Middle frontal gyrus (tissue), 1 donor: ENCODE data around the gene RNF111.
"Not testable (repeated sequence)": the region's sequence is repeated elsewhere in the genome, so short reads cannot be mapped to it uniquely, and the experiment has no call there.

Source experiments
- DNase-seq: peaks from one replicate; pipeline ENCODE4 v3.0.0-alpha.2; 2015; ENCODE audit warnings: low spot score; ENCODE audit errors: extremely low spot score

RNF111 gene

GRCh38 chr15:59000251-59000650 lies 12.8 kb downstream of the RNF111 start:
- DNase-seq: not testable (repeated sequence)

DNA sequence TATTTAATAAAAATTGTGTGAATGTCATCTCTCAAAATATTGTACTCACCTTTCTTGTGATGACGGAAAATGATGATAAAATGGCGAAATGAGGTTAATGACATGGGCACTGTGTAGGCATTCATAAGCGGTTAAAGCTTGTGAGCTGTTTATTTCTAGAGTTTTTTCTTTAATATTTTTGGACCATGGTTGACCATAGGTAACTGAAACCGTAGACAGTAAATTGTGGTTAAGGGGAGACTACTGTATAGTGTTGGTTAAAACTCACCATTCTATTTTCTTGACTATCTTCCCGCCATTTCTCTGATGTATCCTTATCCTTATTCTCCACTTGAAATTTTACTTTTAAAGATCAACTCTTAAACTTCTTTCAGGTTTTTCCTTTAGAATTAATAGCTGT lies 14.5 kb downstream of the RNF111 start:
- no peak for DNase-seq

- no peak for DNase-seq
These were observed 15.0 kb downstream of the RNF111 start for GRCh38 chr15:59002418-59002859.

- no peak for DNase-seq
These were observed 18.1 kb downstream of the RNF111 start for GRCh38 chr15:59005579-59005978.

- DNase-seq: no peak
These were observed 20.6 kb downstream of the RNF111 start for GRCh38 chr15:59008086-59008485.

DNA sequence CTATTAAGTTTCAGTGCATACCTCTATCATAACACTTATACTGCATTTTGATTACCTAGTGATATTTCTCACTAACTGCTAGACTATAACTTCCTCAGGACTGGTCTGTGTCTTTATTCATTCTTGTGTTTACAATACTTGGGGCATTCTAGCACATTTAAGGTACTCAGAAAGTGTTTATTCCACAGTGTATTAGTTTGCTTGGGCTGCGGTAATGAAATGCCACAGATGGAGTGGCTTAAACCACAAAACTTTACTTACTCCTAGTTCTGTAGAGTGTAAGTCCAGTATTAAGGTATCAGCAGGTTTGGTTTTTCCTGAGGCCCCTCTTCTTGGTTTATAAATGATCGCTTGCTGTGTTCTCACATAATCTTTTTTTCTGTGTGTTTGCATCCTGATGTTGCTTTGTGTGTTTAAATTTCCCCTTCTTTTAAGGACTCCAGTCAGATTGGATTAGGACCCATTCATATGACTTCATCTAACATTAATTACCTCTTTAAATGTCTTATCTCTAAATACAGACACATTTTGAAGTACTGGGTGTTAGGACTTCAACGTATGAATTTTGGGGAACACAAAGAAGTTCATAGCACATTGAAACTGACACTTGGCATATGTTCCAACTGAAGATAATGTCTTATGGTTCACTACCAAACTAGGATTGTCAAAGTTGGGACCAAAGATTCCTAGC lies 23.9 kb downstream of the RNF111 start:
- DNase-seq: no peak

DNA sequence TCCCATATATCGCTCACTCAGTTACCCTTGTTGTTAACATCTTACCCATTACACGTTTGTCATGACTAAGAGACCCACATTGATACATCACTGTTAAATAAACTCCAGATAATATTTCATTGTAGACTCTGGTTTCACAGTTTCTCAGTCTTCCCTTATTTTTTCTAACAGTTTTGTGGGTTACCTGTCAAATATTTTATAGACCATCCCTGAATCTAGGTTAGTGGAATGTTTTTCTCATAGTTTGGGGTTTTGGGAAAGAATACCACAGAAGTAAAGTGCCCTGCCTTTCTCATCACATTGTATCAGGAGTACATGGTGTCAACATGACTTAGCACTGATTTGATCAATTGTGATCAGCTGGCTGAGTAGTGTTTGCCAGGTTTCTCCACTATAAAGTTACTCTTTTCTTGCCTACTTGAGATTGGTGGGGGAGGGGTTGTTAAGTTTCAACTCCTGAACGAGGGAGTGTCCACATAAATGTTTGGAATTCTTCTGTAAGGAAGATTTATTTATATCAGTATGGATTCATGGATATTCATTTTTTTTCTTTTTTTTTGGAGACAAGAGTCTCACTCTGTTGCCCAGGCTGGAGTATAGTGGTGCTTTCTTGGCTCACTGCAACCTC lies 25.9 kb downstream of the RNF111 start:
- DNase-seq: no peak

GRCh38 chr15:59014068-59014467 lies 26.6 kb downstream of the RNF111 start:
- no peak for DNase-seq

GRCh38 chr15:59017449-59017848 lies 30.0 kb downstream of the RNF111 start:
- DNase-seq: no peak

DNA sequence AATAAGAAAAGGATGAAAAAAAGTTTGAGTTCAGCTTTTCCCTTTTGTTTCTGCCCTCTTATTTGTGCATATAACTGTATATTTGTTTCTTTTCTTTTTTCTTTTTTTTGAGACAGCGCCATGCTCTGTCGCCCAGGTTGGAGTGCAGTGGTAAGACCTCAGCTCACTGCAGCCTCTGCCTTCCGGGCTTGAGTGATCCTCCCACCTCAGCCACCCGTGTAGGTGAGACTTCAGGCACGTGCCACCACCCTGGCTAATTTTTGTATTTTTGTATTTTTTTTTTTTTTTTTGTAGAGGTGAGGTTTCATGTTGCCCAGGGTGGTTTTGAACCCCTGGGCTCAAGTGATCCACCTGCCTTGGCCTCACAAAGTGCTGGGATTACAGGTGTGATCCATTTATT lies 31.4 kb downstream of the RNF111 start:
- no peak for DNase-seq

- no peak for DNase-seq
These were observed 32.9 kb downstream of the RNF111 start for GRCh38 chr15:59020322-59020721.

- no peak for DNase-seq
These were observed 34.7 kb downstream of the RNF111 start for GRCh38 chr15:59022188-59022587.

- DNase-seq: no peak
These were observed 38.7 kb downstream of the RNF111 start for GRCh38 chr15:59026207-59026606.

DNA sequence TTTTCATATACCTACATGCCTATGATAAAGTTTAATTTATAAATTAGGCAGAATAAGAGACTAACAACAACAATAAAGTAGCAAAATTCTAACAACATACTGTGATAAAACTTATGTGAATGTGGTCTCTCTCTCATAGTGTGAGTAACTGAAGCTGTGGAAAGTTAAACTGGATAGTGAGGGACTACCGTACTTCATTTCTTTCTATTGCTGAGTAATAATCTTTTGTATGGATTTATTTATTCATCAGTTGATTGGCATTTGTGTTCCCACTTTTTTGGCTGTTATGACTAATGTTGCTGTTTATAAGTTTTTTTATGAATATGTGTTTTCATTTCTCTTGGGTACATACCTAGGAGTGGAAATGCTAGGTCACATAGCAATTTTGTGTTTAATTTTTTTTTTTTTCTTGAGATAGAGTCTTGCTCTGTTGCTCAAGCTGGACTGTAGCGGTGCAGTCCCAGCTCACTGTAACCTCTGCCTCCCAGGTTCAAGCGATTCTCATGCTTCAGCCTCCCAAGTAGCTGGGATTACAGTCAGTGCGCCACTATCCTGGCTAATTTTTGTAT lies 41.0 kb downstream of the RNF111 start:
- no peak for DNase-seq

DNA sequence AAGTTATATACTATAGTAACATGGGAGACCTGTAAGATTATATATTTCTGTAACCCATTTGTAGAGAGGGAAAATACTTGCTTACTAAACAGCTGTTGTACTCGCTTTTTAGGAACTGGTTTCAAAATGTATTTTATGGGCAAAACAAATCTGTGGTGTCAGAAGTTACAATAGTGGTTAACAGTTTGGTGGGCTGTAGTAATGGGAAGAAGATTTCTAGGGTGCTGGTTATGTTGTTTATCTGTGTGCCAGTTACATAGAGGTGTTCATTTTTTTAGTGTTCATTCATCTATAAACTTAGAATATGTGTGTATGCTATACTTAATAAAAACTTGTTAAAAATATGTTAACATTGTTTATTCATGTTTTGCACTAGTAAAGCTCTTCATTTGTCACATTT lies 42.1 kb downstream of the RNF111 start:
- DNase-seq: no peak

DNA sequence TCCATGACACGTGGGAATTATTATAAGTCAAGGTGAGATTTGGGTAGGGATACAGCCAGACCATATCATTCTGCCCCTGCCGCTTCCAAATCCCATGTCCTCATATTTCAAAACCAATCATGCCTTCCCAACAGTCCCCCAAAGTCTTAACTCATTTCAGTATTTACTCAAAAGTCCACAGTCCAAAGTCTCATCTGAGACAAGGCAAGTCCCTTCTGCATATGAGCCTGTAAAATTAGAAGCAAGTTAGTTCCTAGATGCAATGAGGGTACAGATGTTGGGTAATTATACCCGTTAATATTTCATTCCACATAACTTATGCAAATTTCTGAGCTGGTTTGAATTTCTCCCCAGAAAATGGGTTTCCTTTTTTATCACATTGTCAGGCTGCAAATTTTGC lies 47.7 kb downstream of the RNF111 start:
- no peak for DNase-seq

GRCh38 chr15:59039225-59039624 lies 51.8 kb downstream of the RNF111 start:
- no peak for DNase-seq

GRCh38 chr15:59042041-59042440 lies 54.6 kb downstream of the RNF111 start:
- no peak for DNase-seq

DNA sequence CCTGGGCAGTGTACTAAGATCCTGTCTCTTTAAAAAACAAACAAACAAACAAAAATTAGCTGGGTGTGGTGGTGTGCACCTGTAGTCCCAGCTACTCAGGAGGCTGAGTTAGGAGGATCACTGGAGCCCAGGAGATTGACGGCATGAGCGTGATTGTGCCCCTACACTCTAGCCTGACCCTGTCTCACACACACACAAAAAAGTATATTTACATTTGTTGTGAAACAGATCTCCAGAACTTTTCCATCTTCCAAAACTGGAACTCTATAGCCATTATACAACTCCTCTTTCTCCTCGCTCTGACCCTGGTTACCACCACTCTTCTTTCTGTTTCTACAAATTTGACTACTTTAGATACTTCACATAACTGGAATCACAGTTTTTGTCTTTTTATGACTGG lies 61.4 kb downstream of the RNF111 start:
- DNase-seq: no peak

GRCh38 chr15:59051873-59052861 lies 64.7 kb downstream of the RNF111 start:
- DNase-seq: no peak

GRCh38 chr15:59052915-59053407 lies 65.5 kb downstream of the RNF111 start:
- DNase-seq: no peak
